K562 (cell line): Measurements from ENCODE around the gene MOCS3. TPM values are rescaled to one million over a fixed set of nuclear protein-coding genes. Genes with fewer than 3 reads are reported as not detected.

Experiments
- C11orf30 ChIP-seq: fragments of 450-650 bp; IDR thresholded peaks from 2 replicates; pipeline ENCODE4 v1.6.1; 2016; ENCODE audit warnings: low read depth, mild to moderate bottlenecking
- COPS2 ChIP-seq: fragments of 450-650 bp; conservative IDR thresholded peaks from 2 replicates; pipeline ENCODE4 v1.6.1; 2016; ENCODE audit warnings: mild to moderate bottlenecking, moderate library complexity
- NR2C2 ChIP-seq, 2 experiments: fragments of 200-800 bp in 1 of 2; sonication (Bioruptor generic) in 1 of 2; sonication (generic) in 1 of 2; formaldehyde crosslinking in 1 of 2; IDR thresholded peaks; 2 replicates each; pipeline versions ENCODE4 v1.6.1 to v1.8.0; 2016 to 2022; ENCODE audit warnings: mild to moderate bottlenecking in 1 of 2, missing compliant biosample characterization in 1 of 2, missing genetic modification characterization in 1 of 2, missing genetic modification reagents in 1 of 2
- PHF8 ChIP-seq: fragments of 200-600 bp; sonication (generic); IDR thresholded peaks from 2 replicates; pipeline ENCODE4 v1.6.1; 2012; ENCODE audit warnings: mixed run types, mild to moderate bottlenecking, inconsistent platforms, low read length, moderate library complexity, borderline replicate concordance
- POLR3G ChIP-seq: IDR thresholded peaks from 2 replicates; pipeline ENCODE4 v1.6.1; 2011; ENCODE audit not compliant: insufficient read length, insufficient replicate concordance; ENCODE audit errors: extremely low read depth
- RHOXF2B ChIP-seq: fragments of 250-450 bp; sonication (Bioruptor Pico); conservative IDR thresholded peaks from 2 replicates; pipeline ENCODE4 v1.5.1; 2021
- SMC3 ChIP-seq: conservative IDR thresholded peaks from 2 replicates; pipeline ENCODE4 v1.6.1; 2011; ENCODE audit warnings: low read depth, low read length, improper control_type of control experiment; ENCODE audit not compliant: insufficient read depth
- TBL1XR1 ChIP-seq, 2 experiments: IDR thresholded peaks; 2 replicates each; pipeline ENCODE4 v1.6.1; 2012; ENCODE audit warnings: improper control_type of control experiment in 2 of 2, low read length in 2 of 2, mild to moderate bottlenecking in 1 of 2
- TEAD4 ChIP-seq, 2 experiments: sonication (generic) in 1 of 2; formaldehyde crosslinking in 1 of 2; IDR thresholded peaks; 2 replicates each; pipeline versions ENCODE4 v1.6.1 to v1.8.0; 2012 to 2022; ENCODE audit warnings: borderline replicate concordance in 1 of 2, inconsistent platforms in 1 of 2, low read length in 1 of 2, mild to moderate bottlenecking in 1 of 2, missing genetic modification reagents in 1 of 2
- ZBTB8A ChIP-seq: fragments of 450-650 bp; IDR thresholded peaks from 2 replicates; pipeline ENCODE4 v1.6.1; 2018; ENCODE audit warnings: mild to moderate bottlenecking, moderate library complexity; ENCODE audit not compliant: partially characterized antibody
- ZKSCAN1 ChIP-seq: fragments of 150-350 bp; IDR thresholded peaks from 2 replicates; pipeline ENCODE4 v1.6.1; 2016; ENCODE audit warnings: low read depth, low read length
- ZNF316 ChIP-seq: fragments of 450-650 bp; IDR thresholded peaks from 2 replicates; pipeline ENCODE4 v1.6.1; 2016
- ZNF431 ChIP-seq: sonication (generic); formaldehyde crosslinking; IDR thresholded peaks from 2 replicates; pipeline ENCODE4 v1.8.0; 2022; ENCODE audit warnings: mild to moderate bottlenecking, missing genetic modification reagents
- ZNF780A ChIP-seq: fragments of 250-450 bp; sonication (Bioruptor Pico); IDR thresholded peaks from 2 replicates; pipeline ENCODE4 v1.5.0; 2021; ENCODE audit warnings: mild to moderate bottlenecking
- polyA plus RNA-seq, 8 experiments: library from polyadenylated mRNA; depleted of rRNA in 4 of 8; stranded (reverse) in 5 of 8; unstranded in 3 of 8; fragments of >200 nt; fragmentation: Nextera tagmentation in 2 of 8; fragmentation: Illumina TruSeq in 1 of 8; extraction: Ambion mirVana in 2 of 8; extraction: Trizol in 1 of 8; gene quantifications; 2 replicates each; pipeline versions ENCODE4 v1.2.1 to v1.2.3, GENCODE V29; 2011 to 2014; ENCODE audit warnings: inconsistent platforms in 1 of 8, missing spikeins in 1 of 8
- total RNA-seq, 7 experiments: library from RNA; depleted of rRNA in 6 of 7; stranded (reverse); fragments of >200 nt in 6 of 7; fragmentation: Illumina TruSeq in 2 of 7; extraction: Trizol in 2 of 7; gene quantifications; 2 replicates each; pipeline versions ENCODE4 v1.2.1 to v1.2.3, GENCODE V29; 2011 to 2021; ENCODE audit warnings: low replicate concordance in 1 of 7
- TF ChIP-seq, protein P1 (sequence below), 2 experiments: IDR thresholded peaks; 2 replicates each; pipeline ENCODE4 v1.6.1; 2012; ENCODE audit warnings: improper control_type of control experiment in 2 of 2, low read depth in 2 of 2, low read length in 2 of 2, borderline replicate concordance in 1 of 2
- TF ChIP-seq, protein P2 (sequence below): IDR thresholded peaks from 3 replicates; pipeline ENCODE4 v1.6.1; 2011; ENCODE audit warnings: borderline replicate concordance, mild to moderate bottlenecking, moderate library complexity; ENCODE audit not compliant: insufficient read length; ENCODE audit errors: extremely low read depth
- TF ChIP-seq, protein P3 (sequence below): sonication (generic); formaldehyde crosslinking; IDR thresholded peaks from 2 replicates; pipeline ENCODE4 v1.8.0; 2022; ENCODE audit warnings: missing genetic modification reagents, mild to moderate bottlenecking, moderate library complexity, borderline replicate concordance
- TF ChIP-seq, protein P4 (sequence below): fragments of 200-800 bp; sonication (Bioruptor generic); IDR thresholded peaks from 2 replicates; pipeline ENCODE4 v1.6.1; 2017; ENCODE audit warnings: missing genetic modification characterization, missing compliant biosample characterization

MOCS3 gene
- total and polyA plus RNA-seq, 9 of the 15 experiments (the other 6 are each of a cell fraction or from before 2014, with no cell fraction given) = 0.70 to 6.2 (median 2.9) TPM

DNA sequence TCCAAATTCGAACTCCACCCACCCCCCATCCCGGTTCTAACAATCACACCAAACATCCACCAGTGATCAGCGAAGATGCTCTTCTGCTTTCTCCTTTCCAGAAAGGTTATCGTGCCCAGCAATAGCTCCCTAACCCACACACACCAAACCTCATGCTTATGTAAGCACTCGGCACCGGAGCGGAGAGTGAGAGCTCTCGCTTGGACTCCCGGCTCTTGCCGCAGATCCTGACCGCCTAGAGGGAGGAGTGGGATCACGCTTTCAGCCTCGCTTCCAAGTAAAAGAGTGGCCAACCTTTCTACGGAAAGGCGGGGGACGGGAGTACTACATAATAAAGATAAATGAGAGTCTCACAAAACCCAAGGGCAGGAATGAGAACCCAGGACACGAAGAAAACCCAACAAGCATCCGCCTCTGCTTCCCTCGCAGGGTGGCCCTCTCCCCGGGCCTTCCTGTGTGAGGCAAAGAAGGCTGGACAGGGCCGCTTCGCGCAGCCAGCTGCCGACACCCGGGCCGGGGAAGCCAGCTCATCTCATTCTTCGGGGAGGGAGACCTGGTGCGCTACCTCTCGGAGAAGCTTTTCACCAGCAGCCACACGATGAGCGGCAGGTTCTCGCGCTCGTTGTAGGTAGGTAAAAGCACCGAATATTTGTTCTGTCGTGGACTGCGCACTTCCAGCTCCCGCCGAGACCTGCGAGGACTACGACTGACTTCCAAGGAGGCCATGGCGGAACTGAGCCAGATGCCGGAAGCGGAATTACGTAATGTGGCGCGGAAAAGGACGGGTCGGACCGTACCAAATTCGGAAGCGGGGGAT lies 612 bp upstream of the MOCS3 start, which contains the start of gene DPM1 (continued):
- TF ChIP-seq, protein P1, sequence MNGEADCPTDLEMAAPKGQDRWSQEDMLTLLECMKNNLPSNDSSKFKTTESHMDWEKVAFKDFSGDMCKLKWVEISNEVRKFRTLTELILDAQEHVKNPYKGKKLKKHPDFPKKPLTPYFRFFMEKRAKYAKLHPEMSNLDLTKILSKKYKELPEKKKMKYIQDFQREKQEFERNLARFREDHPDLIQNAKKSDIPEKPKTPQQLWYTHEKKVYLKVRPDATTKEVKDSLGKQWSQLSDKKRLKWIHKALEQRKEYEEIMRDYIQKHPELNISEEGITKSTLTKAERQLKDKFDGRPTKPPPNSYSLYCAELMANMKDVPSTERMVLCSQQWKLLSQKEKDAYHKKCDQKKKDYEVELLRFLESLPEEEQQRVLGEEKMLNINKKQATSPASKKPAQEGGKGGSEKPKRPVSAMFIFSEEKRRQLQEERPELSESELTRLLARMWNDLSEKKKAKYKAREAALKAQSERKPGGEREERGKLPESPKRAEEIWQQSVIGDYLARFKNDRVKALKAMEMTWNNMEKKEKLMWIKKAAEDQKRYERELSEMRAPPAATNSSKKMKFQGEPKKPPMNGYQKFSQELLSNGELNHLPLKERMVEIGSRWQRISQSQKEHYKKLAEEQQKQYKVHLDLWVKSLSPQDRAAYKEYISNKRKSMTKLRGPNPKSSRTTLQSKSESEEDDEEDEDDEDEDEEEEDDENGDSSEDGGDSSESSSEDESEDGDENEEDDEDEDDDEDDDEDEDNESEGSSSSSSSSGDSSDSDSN (IDR thresholded peaks at IDR 0.05; ENCODE audit: borderline replicate concordance in 1 of 2, low read depth in 2 of 2, low read length in 2 of 2) = 0 out of 4 replicates have a peak, but pooled peaks of 1 of the 2 experiments have one; percentile 50
- peak; percentile 14; the same call in 1 of the 2 replicates for TF ChIP-seq TEAD4 (IDR thresholded peaks at IDR 0.05; ENCODE audit: low read length)
- TF ChIP-seq TEAD4 (CRISPR knock-in tag; IDR thresholded peaks at IDR 0.05; ENCODE audit: borderline replicate concordance) = no peak
- TF ChIP-seq, protein P2, sequence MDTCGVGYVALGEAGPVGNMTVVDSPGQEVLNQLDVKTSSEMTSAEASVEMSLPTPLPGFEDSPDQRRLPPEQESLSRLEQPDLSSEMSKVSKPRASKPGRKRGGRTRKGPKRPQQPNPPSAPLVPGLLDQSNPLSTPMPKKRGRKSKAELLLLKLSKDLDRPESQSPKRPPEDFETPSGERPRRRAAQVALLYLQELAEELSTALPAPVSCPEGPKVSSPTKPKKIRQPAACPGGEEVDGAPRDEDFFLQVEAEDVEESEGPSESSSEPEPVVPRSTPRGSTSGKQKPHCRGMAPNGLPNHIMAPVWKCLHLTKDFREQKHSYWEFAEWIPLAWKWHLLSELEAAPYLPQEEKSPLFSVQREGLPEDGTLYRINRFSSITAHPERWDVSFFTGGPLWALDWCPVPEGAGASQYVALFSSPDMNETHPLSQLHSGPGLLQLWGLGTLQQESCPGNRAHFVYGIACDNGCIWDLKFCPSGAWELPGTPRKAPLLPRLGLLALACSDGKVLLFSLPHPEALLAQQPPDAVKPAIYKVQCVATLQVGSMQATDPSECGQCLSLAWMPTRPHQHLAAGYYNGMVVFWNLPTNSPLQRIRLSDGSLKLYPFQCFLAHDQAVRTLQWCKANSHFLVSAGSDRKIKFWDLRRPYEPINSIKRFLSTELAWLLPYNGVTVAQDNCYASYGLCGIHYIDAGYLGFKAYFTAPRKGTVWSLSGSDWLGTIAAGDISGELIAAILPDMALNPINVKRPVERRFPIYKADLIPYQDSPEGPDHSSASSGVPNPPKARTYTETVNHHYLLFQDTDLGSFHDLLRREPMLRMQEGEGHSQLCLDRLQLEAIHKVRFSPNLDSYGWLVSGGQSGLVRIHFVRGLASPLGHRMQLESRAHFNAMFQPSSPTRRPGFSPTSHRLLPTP = no peak
- TF ChIP-seq ZNF316 = no peak
- no peak for TF ChIP-seq ZNF780A (CRISPR knock-in tag)
- no peak for TF ChIP-seq C11orf30
- TF ChIP-seq POLR3G = no peak
- no peak for TF ChIP-seq RHOXF2B (CRISPR knock-in tag)
- TF ChIP-seq, protein P3, sequence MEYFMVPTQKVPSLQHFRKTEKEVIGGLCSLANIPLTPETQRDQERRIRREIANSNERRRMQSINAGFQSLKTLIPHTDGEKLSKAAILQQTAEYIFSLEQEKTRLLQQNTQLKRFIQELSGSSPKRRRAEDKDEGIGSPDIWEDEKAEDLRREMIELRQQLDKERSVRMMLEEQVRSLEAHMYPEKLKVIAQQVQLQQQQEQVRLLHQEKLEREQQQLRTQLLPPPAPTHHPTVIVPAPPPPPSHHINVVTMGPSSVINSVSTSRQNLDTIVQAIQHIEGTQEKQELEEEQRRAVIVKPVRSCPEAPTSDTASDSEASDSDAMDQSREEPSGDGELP (CRISPR knock-in tag) = peak; percentile 74
- TF ChIP-seq TBL1XR1 (IDR thresholded peaks at IDR 0.05; ENCODE audit: low read length in 2 of 2) = no peak
- no peak for TF ChIP-seq ZBTB8A
- no peak for TF ChIP-seq ZKSCAN1
- no peak for TF ChIP-seq COPS2
- peak; percentile 97 for TF ChIP-seq PHF8
- TF ChIP-seq, protein P4, sequence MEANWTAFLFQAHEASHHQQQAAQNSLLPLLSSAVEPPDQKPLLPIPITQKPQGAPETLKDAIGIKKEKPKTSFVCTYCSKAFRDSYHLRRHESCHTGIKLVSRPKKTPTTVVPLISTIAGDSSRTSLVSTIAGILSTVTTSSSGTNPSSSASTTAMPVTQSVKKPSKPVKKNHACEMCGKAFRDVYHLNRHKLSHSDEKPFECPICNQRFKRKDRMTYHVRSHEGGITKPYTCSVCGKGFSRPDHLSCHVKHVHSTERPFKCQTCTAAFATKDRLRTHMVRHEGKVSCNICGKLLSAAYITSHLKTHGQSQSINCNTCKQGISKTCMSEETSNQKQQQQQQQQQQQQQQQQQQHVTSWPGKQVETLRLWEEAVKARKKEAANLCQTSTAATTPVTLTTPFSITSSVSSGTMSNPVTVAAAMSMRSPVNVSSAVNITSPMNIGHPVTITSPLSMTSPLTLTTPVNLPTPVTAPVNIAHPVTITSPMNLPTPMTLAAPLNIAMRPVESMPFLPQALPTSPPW (CRISPR knock-in tag) = peak; percentile 49
- peak; percentile 70 for TF ChIP-seq ZNF431 (CRISPR knock-in tag)
- no peak for TF ChIP-seq SMC3
- 0 out of 2 replicates have a peak, but pooled peaks have one; percentile 34 for TF ChIP-seq NR2C2 (CRISPR knock-in tag; IDR thresholded peaks at IDR 0.05)
- no peak for TF ChIP-seq NR2C2 (tag; IDR thresholded peaks at IDR 0.05)
